ENCODE results near the gene ADARB2. TPM values are rescaled to one million over a fixed set of nuclear protein-coding genes. Genes with fewer than 3 reads are reported as not detected.
A peak's percentile ranks its signal among the peaks of the same experiment; 100 is the strongest.

The ADARB2 gene
- total RNA-seq, 1 experiment from 2014 or later: 0.11 TPM

- peak; percentile 64 for DNase-seq (ENCODE audit: low read depth)
Observed at GRCh38 chr10:1326514-1326913, 410.8 kb downstream of the ADARB2 start.

GRCh38 chr10:1324903-1325302 lies 412.4 kb downstream of the ADARB2 start:
- no peak for DNase-seq (ENCODE audit: low read depth)

- DNase-seq (ENCODE audit: low read depth): no peak
Observed at GRCh38 chr10:1323951-1324350, 413.4 kb downstream of the ADARB2 start.

GRCh38 chr10:1320739-1321320 lies 416.5 kb downstream of the ADARB2 start:
- no peak for DNase-seq (ENCODE audit: low read depth)

- no peak for DNase-seq (ENCODE audit: low read depth)
Observed at GRCh38 chr10:1316809-1317143, 420.5 kb downstream of the ADARB2 start.

- DNase-seq (ENCODE audit: low read depth): peak; percentile 21
Observed at GRCh38 chr10:1316121-1316808, 421.1 kb downstream of the ADARB2 start.

GRCh38 chr10:1315178-1315577 lies 422.1 kb downstream of the ADARB2 start:
- DNase-seq (ENCODE audit: low read depth): no peak

DNA sequence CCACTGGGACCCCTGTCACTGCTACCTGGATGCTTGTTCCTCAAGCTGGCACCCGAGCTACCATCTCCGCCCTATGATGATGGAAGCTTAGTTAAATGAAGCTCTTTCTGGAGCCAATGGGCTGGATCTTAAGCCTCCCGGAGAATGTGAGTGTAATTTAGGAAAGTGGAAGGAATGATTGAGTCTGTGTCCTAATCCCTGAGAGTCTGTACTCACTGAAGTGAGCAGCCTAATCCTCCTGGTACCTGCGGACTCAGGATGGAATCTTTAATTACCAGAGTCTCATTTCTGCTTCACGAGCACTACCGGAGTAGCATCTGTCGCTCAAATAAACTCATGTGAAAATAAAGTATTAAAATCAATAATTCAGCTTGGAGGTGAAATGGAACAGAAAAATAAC lies 425.6 kb downstream of the ADARB2 start:
- DNase-seq (ENCODE audit: low read depth): no peak

DNA sequence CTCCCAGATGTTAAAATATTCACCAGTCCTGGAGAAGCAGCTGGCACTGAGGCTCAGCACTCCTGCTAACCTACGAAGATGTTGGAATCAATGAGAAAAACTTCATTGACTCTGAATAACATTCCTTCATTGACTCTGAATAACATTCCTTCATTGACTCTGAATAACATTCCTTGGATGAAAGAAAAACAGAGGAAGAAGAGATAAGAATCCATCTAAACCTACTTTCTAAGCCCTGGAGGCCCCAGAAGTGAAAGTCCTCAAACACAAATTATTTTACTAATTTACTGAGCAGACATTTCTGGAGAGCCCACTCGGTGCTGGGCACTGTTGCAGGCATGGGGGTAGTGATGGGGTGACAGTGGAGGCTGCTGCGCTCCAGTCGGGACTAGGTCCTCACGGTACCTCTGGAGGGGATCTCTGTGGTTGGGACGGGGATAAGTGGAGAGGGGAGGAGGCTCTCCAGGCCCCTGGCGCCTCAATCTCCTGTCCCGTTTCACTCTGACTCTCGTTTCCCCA lies 427.0 kb downstream of the ADARB2 start:
- no peak for DNase-seq (ENCODE audit: low read depth)

DNA sequence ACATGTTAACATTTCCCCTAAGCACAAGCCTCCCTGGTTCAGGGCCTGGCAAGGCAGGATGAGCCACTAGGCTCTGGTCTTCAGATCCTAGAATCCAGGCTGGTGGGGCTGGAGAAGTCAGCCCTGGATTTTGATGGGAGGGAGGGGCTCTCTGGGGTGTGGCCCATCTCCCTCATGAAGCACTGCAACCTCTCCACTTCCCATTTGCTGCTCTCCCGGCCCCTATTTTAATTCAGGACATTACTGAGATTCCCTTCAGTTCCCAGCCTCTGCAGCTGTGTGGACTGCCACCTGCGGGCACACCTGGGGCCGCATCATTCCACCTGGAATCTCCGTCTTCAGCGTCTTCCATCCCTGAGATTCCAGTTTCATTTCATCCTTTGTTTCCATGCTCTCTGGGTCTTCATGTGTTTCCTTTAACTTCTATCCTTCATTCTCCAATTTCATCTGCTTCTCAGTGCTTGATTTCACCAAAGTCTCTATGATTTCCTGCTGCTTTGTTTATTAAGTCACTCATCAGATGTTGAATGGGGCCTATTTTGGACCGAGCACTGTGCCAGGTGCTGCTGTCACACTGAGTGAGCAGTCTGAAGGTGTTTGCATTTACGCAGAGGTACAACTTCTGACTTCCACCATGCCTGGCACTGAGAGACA lies 427.6 kb downstream of the ADARB2 start:
- DNase-seq (ENCODE audit: low read depth): no peak

GRCh38 chr10:1308962-1309616 lies 428.2 kb downstream of the ADARB2 start:
- no peak for DNase-seq (ENCODE audit: low read depth)

- DNase-seq (ENCODE audit: low read depth): no peak
Observed at GRCh38 chr10:1308173-1308961, 429.0 kb downstream of the ADARB2 start.

DNA sequence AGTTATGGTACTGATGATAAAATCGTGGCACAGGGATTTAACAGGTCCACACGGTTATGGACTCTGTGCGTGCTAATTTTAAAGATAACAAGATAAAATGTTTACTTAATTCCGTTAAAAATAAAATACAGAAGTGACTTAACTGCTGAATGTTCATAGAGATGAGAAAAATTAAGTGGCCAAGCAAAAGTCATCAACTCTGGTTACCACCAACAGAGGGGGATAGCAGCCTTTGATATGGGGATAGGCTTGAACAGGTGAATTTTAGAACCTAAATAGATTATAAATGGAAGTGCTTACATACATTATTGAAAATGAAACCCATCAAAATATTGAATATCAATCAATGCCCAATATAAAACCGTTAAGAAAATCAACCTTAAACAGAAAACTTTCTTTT lies 436.2 kb downstream of the ADARB2 start:
- DNase-seq (ENCODE audit: low read depth): no peak

- no peak for DNase-seq (ENCODE audit: low read depth)
Observed at GRCh38 chr10:1300218-1300617, 437.1 kb downstream of the ADARB2 start.

DNA sequence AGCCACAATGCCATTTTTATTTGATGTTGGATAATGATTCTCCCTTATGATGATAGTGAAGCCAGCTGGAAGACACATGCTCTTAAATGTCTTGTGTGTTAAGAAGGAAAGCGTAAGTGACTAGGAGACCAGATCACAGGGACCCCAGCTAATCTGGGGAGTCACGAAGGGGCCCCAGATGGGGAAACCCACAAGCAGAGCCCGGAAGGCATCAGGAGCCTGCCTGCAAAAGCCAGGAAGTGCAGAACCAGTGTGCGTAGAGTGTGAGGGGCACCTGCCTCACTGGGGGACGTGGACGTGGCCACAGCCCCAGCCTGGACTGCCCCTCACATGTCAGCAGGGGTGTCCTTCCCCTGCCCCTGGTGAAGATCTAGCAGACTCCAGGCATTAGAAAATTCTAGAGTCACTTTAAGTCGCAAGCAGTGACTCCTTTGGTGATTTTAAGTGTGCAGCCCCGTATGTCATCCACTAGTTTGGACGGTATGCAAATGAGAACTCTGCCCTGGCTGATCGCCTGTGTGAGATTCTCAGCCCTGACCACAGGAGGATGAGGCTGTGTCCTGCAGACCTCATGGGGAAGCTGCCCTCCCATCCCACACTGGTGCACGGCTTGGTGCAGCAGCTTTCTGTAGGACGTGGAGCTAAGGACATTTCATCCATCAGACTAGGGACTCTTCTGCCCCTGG lies 438.1 kb downstream of the ADARB2 start:
- DNase-seq (ENCODE audit: low read depth): no peak

GRCh38 chr10:1297566-1298301 lies 439.6 kb downstream of the ADARB2 start:
- no peak for DNase-seq (ENCODE audit: low read depth)

- no peak for DNase-seq (ENCODE audit: low read depth)
Observed at GRCh38 chr10:1295756-1296480, 441.4 kb downstream of the ADARB2 start.

DNA sequence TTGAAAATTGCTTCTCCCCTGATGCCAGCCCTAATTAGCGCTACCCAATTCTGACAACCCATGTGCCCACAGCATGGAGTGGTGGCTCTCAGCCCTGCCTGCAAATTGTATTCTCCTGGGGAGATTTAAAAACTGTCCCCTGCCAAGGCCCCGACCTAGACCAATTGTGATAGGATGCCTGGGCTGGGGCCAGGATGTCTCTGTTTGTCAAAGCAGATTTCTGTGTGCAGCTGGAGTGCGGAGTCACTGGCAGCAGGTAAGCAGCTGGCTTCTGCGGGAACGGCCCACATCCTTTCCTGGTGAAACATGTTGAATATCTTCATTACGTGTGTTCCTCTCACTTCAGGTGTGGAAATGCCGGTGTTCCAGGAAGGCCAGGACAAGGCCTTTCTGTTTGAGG lies 442.6 kb downstream of the ADARB2 start:
- no peak for DNase-seq (ENCODE audit: low read depth)

GRCh38 chr10:1293636-1294435 lies 443.5 kb downstream of the ADARB2 start:
- no peak for DNase-seq (ENCODE audit: low read depth)
